HG02623 (cell line): ENCODE measurements around the gene CNOT1.
A peak's percentile ranks its signal among the peaks of the same experiment; 100 is the strongest.

Source experiments
- ATAC-seq: cut with Tn5 transposase; IDR thresholded peaks from one replicate; pipeline ENCODE4 v1.9.1; 2021; ENCODE audit warnings: moderate library complexity; ENCODE audit not compliant: unreplicated experiment

The CNOT1 gene

GRCh38 chr16:58518980-58519368 is 110.7 kb downstream of the CNOT1 start:
- ATAC-seq: no peak

GRCh38 chr16:58518083-58518979 is 111.3 kb downstream of the CNOT1 start:
- ATAC-seq: peak; percentile 30

- ATAC-seq: no peak
Observed at GRCh38 chr16:58516768-58517107, 112.9 kb downstream of the CNOT1 start.

GRCh38 chr16:58515871-58516767 is 113.5 kb downstream of the CNOT1 start:
- ATAC-seq: peak; percentile 28

- ATAC-seq: peak; percentile 63
Observed at GRCh38 chr16:58515125-58515870, 114.3 kb downstream of the CNOT1 start, which contains the start of gene SETD6. TSS of gene SETD6 (plus strand) at chr16:58515517. CDS start at chr16:58515538, 21 bp downstream.

GRCh38 chr16:58513874-58514273 is 115.8 kb downstream of the CNOT1 start:
- no peak for ATAC-seq

GRCh38 chr16:58511933-58512815 is 117.5 kb downstream of the CNOT1 start:
- peak; percentile 29 for ATAC-seq

- no peak for ATAC-seq
Observed at GRCh38 chr16:58510776-58511628, 118.6 kb downstream of the CNOT1 start.

- no peak for ATAC-seq
Observed at GRCh38 chr16:58510097-58510775, 119.4 kb downstream of the CNOT1 start.

GRCh38 chr16:58509256-58510096 is 120.2 kb downstream of the CNOT1 start:
- ATAC-seq: no peak

- no peak for ATAC-seq
Observed at GRCh38 chr16:58508671-58509251, 120.9 kb downstream of the CNOT1 start.

- ATAC-seq: no peak
Observed at GRCh38 chr16:58507963-58508670, 121.5 kb downstream of the CNOT1 start.

GRCh38 chr16:58507195-58507962 is 122.2 kb downstream of the CNOT1 start:
- ATAC-seq: no peak

- ATAC-seq: no peak
Observed at GRCh38 chr16:58506241-58507194, 123.1 kb downstream of the CNOT1 start.
